ACC112 (cell line): ENCODE measurements around the gene SNX10.
"Not testable (repeated sequence)": the region's sequence is repeated elsewhere in the genome, so short reads cannot be mapped to it uniquely, and the experiment has no call there.

Source experiments
- H2AFZ ChIP-seq: fragments of 200-600 bp; sonication (generic); one replicate; pipeline ENCODE4 v1.6.0; 2017; ENCODE audit warnings: antibody characterized with exemption, low read length; ENCODE audit not compliant: unreplicated experiment
- H3K27ac ChIP-seq: fragments of 200-600 bp; sonication (generic); 2 replicates; pipeline ENCODE4 v1.5.1; 2014; ENCODE audit warnings: low read depth, mild to moderate bottlenecking, antibody characterized with exemption, low read length, moderate library complexity
- H3K27me3 ChIP-seq: fragments of 200-600 bp; sonication (generic); 2 replicates; pipeline ENCODE4 v1.6.1; 2014; ENCODE audit warnings: mild to moderate bottlenecking, antibody characterized with exemption, low read length, moderate library complexity, mixed read lengths; ENCODE audit not compliant: insufficient read depth
- H3K36me3 ChIP-seq: fragments of 200-600 bp; sonication (generic); 2 replicates; pipeline ENCODE4 v1.6.1; 2016; ENCODE audit warnings: mild to moderate bottlenecking, antibody characterized with exemption, low read length, moderate library complexity, mixed read lengths; ENCODE audit not compliant: insufficient read depth
- H3K4me1 ChIP-seq: fragments of 200-600 bp; sonication (generic); one replicate; pipeline ENCODE4 v1.6.1; 2016; ENCODE audit warnings: low read length, mixed read lengths; ENCODE audit not compliant: insufficient read depth, unreplicated experiment, control insufficient read depth
- H3K4me3 ChIP-seq: fragments of 200-600 bp; sonication (generic); 2 replicates; pipeline ENCODE4 v1.5.1; 2014; ENCODE audit warnings: mild to moderate bottlenecking, low read depth, low read length
- H3K79me2 ChIP-seq: fragments of 200-600 bp; sonication (generic); one replicate; pipeline ENCODE4 v1.6.0; 2016; ENCODE audit warnings: low read length; ENCODE audit not compliant: control insufficient read depth, unreplicated experiment, insufficient read depth

SNX10 gene, protein sequence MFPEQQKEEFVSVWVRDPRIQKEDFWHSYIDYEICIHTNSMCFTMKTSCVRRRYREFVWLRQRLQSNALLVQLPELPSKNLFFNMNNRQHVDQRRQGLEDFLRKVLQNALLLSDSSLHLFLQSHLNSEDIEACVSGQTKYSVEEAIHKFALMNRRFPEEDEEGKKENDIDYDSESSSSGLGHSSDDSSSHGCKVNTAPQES

DNA sequence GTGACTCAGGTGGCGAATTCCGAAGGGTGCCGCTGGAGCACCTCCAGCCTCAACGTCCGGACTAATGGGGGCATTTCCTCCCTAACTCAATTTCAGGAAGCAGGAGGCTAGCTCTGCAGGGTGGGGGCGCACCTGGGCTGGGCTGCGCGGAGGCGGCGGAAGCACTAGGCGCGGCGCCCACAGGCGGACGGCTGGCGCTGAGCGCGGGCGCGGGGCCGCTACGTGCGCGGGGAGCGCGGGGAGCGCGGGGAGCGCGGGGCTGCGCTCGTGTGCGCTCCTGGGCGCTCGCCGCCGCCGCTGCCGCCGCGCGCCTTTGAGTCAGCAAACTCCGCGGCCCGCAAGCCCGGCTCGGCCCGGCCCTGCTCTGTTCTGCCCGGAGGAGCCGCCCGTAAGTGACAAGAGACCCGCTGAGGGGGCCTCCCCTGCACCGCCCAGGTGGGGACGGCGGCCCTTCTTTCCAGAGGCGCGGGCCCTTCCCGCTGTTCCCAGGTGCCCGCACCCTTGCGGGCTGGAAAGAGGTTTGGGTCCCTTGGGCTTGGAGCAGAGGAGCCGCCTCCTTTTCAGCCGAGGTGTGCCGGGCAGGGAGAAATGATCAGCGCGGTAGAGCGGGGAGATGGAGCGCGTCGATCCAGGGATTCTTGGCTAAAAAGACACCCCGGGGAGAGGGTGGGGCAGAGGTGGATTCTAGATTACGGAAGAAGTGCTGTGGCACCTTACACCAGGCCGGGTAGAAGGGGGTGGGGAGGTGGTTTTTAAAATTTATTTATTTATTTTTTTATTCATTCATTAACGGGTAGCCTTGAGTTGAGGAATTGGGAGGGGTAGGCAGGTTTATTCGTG is at the start of gene SNX10:
Gene SNX10, plus strand, starts transcription at position 164 of the 840 bp plus-strand sequence. CDS start 54,581 bp downstream, outside the sequence.
- Histone ChIP-seq H3K79me2 (no peaks in the 10 kb centered on the region), H2AFZ (peak within 1 kb of the TSS; percentile 85), H3K27ac (no peak within 1 kb of the TSS), H3K36me3 (no peaks in the 10 kb centered on the region), H3K4me3 (peak within 1 kb of the TSS; percentile 73), H3K4me1 (no peaks in the 10 kb centered on the region), H3K27me3 (peaks cover 8% of the 10 kb centered on the region; the same call in 1 of the 2 replicates)

DNA sequence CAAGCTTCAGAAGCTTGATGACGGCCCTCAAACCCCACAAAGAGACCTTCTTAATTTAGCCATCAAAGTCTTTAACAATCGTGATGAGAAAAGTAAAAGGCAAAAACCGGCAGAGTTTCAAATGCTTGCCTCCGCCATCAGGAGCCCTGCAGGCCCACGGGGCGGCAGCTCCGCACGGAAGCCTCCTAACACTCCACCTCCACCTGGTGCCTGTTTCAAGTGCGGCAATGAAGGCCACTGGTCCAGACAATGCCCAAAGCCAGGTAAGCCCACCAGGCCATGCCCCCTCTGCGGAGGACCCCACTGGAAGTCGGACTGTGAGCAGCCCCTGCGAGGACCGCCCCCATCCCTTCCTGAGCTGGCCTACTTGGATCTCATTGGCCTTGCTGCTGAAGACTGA is 46.5 kb upstream of the SNX10 start:
- Histone ChIP-seq H3K27ac (no peak overlapping the region), H3K36me3 (no peaks in the 10 kb centered on the region), H3K4me1 (no peaks in the 10 kb centered on the region), H3K27me3 (peaks cover 7% of the 10 kb centered on the region; the same call in 1 of the 2 replicates), H3K4me3 (no peak overlapping the region), H2AFZ (no peak overlapping the region), H3K79me2 (no peaks in the 10 kb centered on the region)

DNA sequence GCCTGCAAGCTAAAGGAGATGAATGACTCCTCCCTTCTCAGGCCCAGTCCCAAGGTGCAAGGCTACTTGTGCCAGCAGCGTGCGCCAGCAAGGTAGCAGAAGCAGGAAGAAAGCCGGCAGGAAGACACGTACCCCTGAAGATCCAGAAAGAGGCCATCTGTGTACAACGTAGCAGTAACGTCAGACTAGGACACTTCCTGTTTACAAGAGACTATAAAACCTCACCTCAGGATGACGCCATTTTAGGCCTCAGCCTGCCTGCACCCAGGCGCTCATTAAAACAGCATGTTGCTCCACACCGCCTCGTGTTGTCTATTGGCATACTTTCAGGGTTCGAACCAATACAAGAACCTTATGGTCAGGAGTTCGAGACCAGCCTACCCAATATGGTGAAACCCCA is 41.4 kb upstream of the SNX10 start:
- Histone ChIP-seq H3K79me2 (no peaks in the 10 kb centered on the region), H3K4me1 (no peaks in the 10 kb centered on the region), H3K27me3 (no peaks in the 10 kb centered on the region), H3K27ac (no peak overlapping the region), H2AFZ (no peak overlapping the region), H3K36me3 (no peaks in the 10 kb centered on the region), H3K4me3 (no peak overlapping the region)

DNA sequence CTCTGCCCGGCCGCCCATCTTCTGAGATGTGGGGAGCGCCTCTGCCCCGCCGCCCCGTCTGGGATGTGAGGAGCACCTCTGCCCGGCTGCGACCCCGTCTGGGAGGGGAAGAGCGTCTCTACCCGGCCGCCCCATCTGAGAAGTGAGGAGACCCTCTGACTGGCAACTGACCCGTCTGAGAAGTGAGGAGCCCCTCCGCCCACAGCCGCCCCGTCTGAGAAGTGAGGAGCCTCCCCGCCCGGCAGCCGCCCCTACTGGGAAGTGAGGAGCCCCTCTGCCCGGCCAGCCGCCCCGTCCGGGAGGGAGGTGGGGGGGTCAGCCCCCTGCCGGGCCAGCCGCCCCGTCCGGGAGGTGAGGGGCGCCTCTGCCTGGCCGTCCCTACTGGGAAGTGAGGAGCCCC is 29.8 kb upstream of the SNX10 start:
- not testable (repeated sequence) for H3K4me1 ChIP-seq, H2AFZ ChIP-seq, H3K79me2 ChIP-seq, H3K4me3 ChIP-seq, H3K27me3 ChIP-seq, H3K36me3 ChIP-seq, H3K27ac ChIP-seq

- H3K79me2 ChIP-seq: no peaks in the 10 kb centered on the region
- no peaks in the 10 kb centered on the region for H3K4me1 ChIP-seq
- no peak overlapping the region for H3K27ac ChIP-seq
- no peaks in the 10 kb centered on the region for H3K36me3 ChIP-seq
- H3K4me3 ChIP-seq: no peak overlapping the region
- H2AFZ ChIP-seq: no peak overlapping the region
- peaks cover 4% of the 10 kb centered on the region; the same call in 1 of the 2 replicates for H3K27me3 ChIP-seq
These were observed 26.6 kb upstream of the SNX10 start for GRCh38 chr7:26265065-26265464.

DNA sequence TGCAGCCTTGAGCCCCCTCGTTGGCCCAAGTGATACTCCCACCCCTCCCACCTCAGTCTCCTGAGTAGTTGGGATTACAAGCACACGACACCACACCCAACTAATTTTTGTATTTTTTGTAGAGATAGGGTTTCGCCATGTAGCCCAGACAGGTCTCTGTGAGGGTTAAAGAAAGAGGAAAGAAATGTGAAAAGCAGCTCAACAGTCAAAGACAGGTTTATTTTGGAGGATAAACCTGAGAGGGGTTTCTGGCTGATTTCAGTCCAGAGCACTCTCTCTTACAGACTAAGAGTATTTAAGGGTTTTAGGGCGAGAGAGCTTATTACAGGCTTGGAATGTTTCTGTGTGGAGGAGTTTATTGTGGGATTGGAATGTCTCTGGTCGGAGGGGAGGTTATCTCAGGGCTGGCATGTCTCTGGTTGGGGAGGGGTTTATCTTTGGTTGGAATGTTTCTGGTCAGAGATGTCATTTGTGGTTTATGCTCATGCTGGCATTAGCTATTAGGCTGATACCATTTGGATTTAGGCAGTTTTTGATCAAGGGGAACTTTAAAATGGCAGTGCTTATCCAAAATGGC is 26.1 kb upstream of the SNX10 start:
- H3K79me2 ChIP-seq: no peaks in the 10 kb centered on the region
- H3K36me3 ChIP-seq: no peaks in the 10 kb centered on the region
- no peaks in the 10 kb centered on the region for H3K4me1 ChIP-seq
- no peak overlapping the region for H2AFZ ChIP-seq
- H3K27ac ChIP-seq: no peak overlapping the region
- peaks cover 4% of the 10 kb centered on the region; the same call in 1 of the 2 replicates for H3K27me3 ChIP-seq
- H3K4me3 ChIP-seq: no peak overlapping the region

- Histone ChIP-seq H3K27me3 (peaks cover 4% of the 10 kb centered on the region; the same call in 1 of the 2 replicates), H3K79me2 (no peaks in the 10 kb centered on the region), H3K4me3 (no peak overlapping the region), H2AFZ (no peak overlapping the region), H3K27ac (no peak overlapping the region), H3K4me1 (no peaks in the 10 kb centered on the region), H3K36me3 (no peaks in the 10 kb centered on the region)
These were observed 24.0 kb upstream of the SNX10 start for GRCh38 chr7:26267601-26268166.

DNA sequence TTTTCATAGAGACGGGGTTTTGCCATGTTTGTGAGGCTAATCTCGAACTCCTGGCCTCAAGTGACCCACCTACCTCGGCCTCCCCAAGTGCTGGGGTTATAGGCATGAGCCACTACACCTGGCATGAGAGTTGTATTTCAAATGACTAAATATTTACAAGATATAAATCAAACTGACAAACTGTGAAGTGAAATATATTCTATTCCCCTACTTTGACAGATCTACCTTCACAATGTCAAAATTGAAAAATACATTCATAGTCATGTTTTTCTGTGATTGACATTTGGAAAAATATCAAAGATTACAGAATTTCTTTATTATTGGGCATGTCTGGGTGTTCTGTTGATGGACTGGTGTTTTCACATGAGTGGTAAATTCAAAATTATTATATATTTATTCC is 16.4 kb upstream of the SNX10 start:
- Histone ChIP-seq H3K36me3 (no peaks in the 10 kb centered on the region), H3K4me3 (no peak overlapping the region), H3K27ac (no peak overlapping the region), H3K27me3 (no peaks in the 10 kb centered on the region), H3K79me2 (no peaks in the 10 kb centered on the region), H3K4me1 (no peaks in the 10 kb centered on the region), H2AFZ (no peak overlapping the region)

DNA sequence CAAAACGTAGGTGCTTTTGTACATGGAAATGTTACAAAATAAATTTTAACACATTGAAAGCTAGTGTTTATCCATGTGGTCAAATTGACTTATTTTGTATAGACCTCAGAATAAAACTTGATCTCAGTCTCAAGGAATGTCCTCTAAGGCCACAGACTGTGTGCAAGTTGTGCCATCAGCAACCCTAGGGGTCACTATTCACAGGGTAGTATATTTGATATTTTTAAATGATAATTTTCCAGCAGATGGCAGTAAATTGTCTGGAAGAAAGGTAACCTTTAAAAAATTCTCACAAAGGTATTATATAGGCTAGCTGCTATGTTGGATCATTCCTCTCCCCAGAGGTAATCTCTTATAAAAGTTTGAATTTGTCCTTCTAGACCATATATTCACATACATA is 12.9 kb upstream of the SNX10 start:
- no peak overlapping the region for H2AFZ ChIP-seq
- no peaks in the 10 kb centered on the region for H3K79me2 ChIP-seq
- H3K4me1 ChIP-seq: no peaks in the 10 kb centered on the region
- H3K27ac ChIP-seq: no peak overlapping the region
- no peaks in the 10 kb centered on the region for H3K27me3 ChIP-seq
- H3K4me3 ChIP-seq: no peak overlapping the region
- no peaks in the 10 kb centered on the region for H3K36me3 ChIP-seq

GRCh38 chr7:26279405-26279804 is 12.3 kb upstream of the SNX10 start:
- H3K36me3 ChIP-seq: no peaks in the 10 kb centered on the region
- no peaks in the 10 kb centered on the region for H3K27me3 ChIP-seq
- no peaks in the 10 kb centered on the region for H3K79me2 ChIP-seq
- no peaks in the 10 kb centered on the region for H3K4me1 ChIP-seq
- no peak overlapping the region for H3K4me3 ChIP-seq
- no peak overlapping the region for H3K27ac ChIP-seq
- no peak overlapping the region for H2AFZ ChIP-seq
